Hepatocyte (in vitro differentiated cells): ENCODE data around the gene SEC61B. TPM values are rescaled to one million over a fixed set of nuclear protein-coding genes. Genes with fewer than 3 reads are reported as not detected.

Experiments
- DNase-seq: peaks from one replicate; pipeline ENCODE4 v3.0.0-alpha.2; 2016; ENCODE audit warnings: low spot score
- H2AFZ ChIP-seq: fragments of 200-600 bp; sonication (generic); 2 replicates; pipeline ENCODE4 v1.6.0; 2016; ENCODE audit warnings: antibody characterized with exemption, mild to moderate bottlenecking
- H3K27ac ChIP-seq: fragments of 200-600 bp; sonication (generic); 2 replicates; pipeline ENCODE4 v1.5.1; 2016; ENCODE audit warnings: mild to moderate bottlenecking
- H3K27me3 ChIP-seq: fragments of 200-600 bp; sonication (generic); 2 replicates; pipeline ENCODE4 v1.6.1; 2016
- H3K36me3 ChIP-seq: fragments of 200-600 bp; sonication (generic); replicated peaks from 2 replicates; pipeline ENCODE4 v1.5.1; 2016; ENCODE audit warnings: low read depth; ENCODE audit not compliant: insufficient read depth
- H3K4me1 ChIP-seq: fragments of 200-600 bp; sonication (generic); 2 replicates; pipeline ENCODE4 v1.5.1; 2016; ENCODE audit warnings: mild to moderate bottlenecking, moderate library complexity; ENCODE audit not compliant: insufficient read depth
- H3K4me2 ChIP-seq: fragments of 200-600 bp; sonication (generic); 2 replicates; pipeline ENCODE4 v1.6.0; 2016
- H3K4me3 ChIP-seq: fragments of 200-600 bp; sonication (generic); 2 replicates; pipeline ENCODE4 v1.5.1; 2016; ENCODE audit warnings: mild to moderate bottlenecking
- H3K79me2 ChIP-seq: fragments of 200-600 bp; sonication (generic); 2 replicates; pipeline ENCODE4 v1.6.0; 2017; ENCODE audit warnings: mild to moderate bottlenecking
- H3K9me2 ChIP-seq: fragments of 200-600 bp; sonication (generic); replicated peaks from 2 replicates; pipeline ENCODE4 v1.6.0; 2017; ENCODE audit warnings: mild to moderate bottlenecking; ENCODE audit not compliant: insufficient read depth
- H3K9me3 ChIP-seq: fragments of 200-600 bp; sonication (generic); 2 replicates; pipeline ENCODE4 v1.5.1; 2016; ENCODE audit warnings: low read depth, mild to moderate bottlenecking
- H4K20me1 ChIP-seq: fragments of 200-600 bp; sonication (generic); 2 replicates; pipeline ENCODE4 v1.6.0; 2016; ENCODE audit warnings: mild to moderate bottlenecking; ENCODE audit not compliant: insufficient read depth, poor library complexity, severe bottlenecking
- CTCF ChIP-seq: fragments of 200-600 bp; sonication (generic); IDR thresholded peaks from 2 replicates; pipeline ENCODE4 v1.5.1; 2016; ENCODE audit warnings: antibody characterized with exemption, mild to moderate bottlenecking; ENCODE audit not compliant: poor library complexity
- EZH2 ChIP-seq: fragments of 200-600 bp; sonication (generic); IDR thresholded peaks from 2 replicates; pipeline ENCODE4 v1.6.1; 2016; ENCODE audit warnings: antibody characterized with exemption, mild to moderate bottlenecking, borderline replicate concordance
- EZH2phosphoT487 ChIP-seq: fragments of 200-600 bp; sonication (generic); IDR thresholded peaks from one replicate; pipeline ENCODE4 v1.6.1; 2018; ENCODE audit warnings: antibody characterized with exemption, mild to moderate bottlenecking, low read depth, moderate library complexity; ENCODE audit not compliant: unreplicated experiment, severe bottlenecking
- WGBS: methylation state at CpG from one replicate; pipeline ENCODE4 v1.1.6; 2016; ENCODE audit warnings: low lambda C conversion rate; ENCODE audit errors: missing lambda C conversion rate; 5-methylcytosine and 5-hydroxymethylcytosine counted together
- polyA plus RNA-seq: library from polyadenylated mRNA; unstranded; fragments of >200 nt; fragmentation: Nextera tagmentation; extraction: Ambion mirVana; gene quantifications from 2 replicates; pipeline ENCODE4 v1.2.1, GENCODE V29; 2016
- total RNA-seq: library from RNA; depleted of rRNA; stranded (reverse); fragments of >200 nt; gene quantifications from 2 replicates; pipeline ENCODE4 v1.2.3, GENCODE V29; 2014

SEC61B gene
- total and polyA plus RNA-seq, 2 experiments from 2014 or later = 145 to 365 TPM

- DNase-seq = no peak
- Histone ChIP-seq H3K79me2 (no peaks in the 10 kb centered on the region), H3K36me3 (no peaks in the 10 kb centered on the region), H3K9me2 (no peaks in the 10 kb centered on the region), H3K27me3 (no peaks in the 10 kb centered on the region), H3K4me2 (no peak overlapping the region), H3K27ac (no peak overlapping the region), H4K20me1 (no peaks in the 10 kb centered on the region), H3K4me1 (no peaks in the 10 kb centered on the region), H3K4me3 (no peak overlapping the region), H2AFZ (no peak overlapping the region), H3K9me3 (no peaks in the 10 kb centered on the region)
- 90% methylated on average over 15 of the region's 15 CpGs for WGBS
- TF ChIP-seq CTCF = no peak
- no peak for TF ChIP-seq EZH2phosphoT487
- no peak for TF ChIP-seq EZH2
Measured at GRCh38 chr9:99253772-99254431, 31.8 kb downstream of the SEC61B start.

GRCh38 chr9:99255651-99256050 is 33.6 kb downstream of the SEC61B start:
- DNase-seq = no peak
- Histone ChIP-seq H3K27me3 (no peaks in the 10 kb centered on the region), H3K4me2 (no peak overlapping the region), H4K20me1 (no peaks in the 10 kb centered on the region), H3K9me2 (no peaks in the 10 kb centered on the region), H2AFZ (no peak overlapping the region), H3K36me3 (no peaks in the 10 kb centered on the region), H3K79me2 (no peaks in the 10 kb centered on the region), H3K27ac (no peak overlapping the region), H3K4me3 (no peak overlapping the region), H3K9me3 (no peaks in the 10 kb centered on the region), H3K4me1 (no peaks in the 10 kb centered on the region)
- TF ChIP-seq EZH2 (no peak), EZH2phosphoT487 (no peak), CTCF (no peak)
- WGBS = 92% methylated on average over 1 of the region's 1 CpG

- Histone ChIP-seq H3K4me3 (no peak overlapping the region), H3K27me3 (no peaks in the 10 kb centered on the region), H3K9me2 (no peaks in the 10 kb centered on the region), H3K4me2 (no peak overlapping the region), H3K9me3 (no peaks in the 10 kb centered on the region), H3K79me2 (no peaks in the 10 kb centered on the region), H3K36me3 (no peaks in the 10 kb centered on the region), H3K27ac (no peak overlapping the region), H4K20me1 (no peaks in the 10 kb centered on the region), H2AFZ (no peak overlapping the region), H3K4me1 (no peaks in the 10 kb centered on the region)
- WGBS = 93% methylated on average over 8 of the region's 8 CpGs
- DNase-seq = no peak
- no peak for TF ChIP-seq CTCF
- no peak for TF ChIP-seq EZH2phosphoT487
- TF ChIP-seq EZH2 = no peak
Measured at GRCh38 chr9:99257723-99258389, 35.8 kb downstream of the SEC61B start.
